Activated B cell treated with CpG ODN at 0.5 μM for 24 hours (primary cell): ENCODE results near the gene MBD6. TPM values are rescaled to one million over a fixed set of nuclear protein-coding genes. Genes with fewer than 3 reads are reported as not detected.
"Not testable (repeated sequence)": the region's sequence is repeated elsewhere in the genome, so short reads cannot be mapped to it uniquely, and the experiment has no call there.

Source experiments
- ATAC-seq: fragments of 200-7000 bp; cut with Tn5 transposase; one replicate; pipeline ENCODE4 v1.10.0; 2021; ENCODE audit warnings: low read depth, mild to moderate bottlenecking, moderate library complexity
- CTCF ChIA-PET: fragments of 350-600 bp; sonication (Branson Sonifier 250); formaldehyde crosslinking; loops from one replicate; lab custom pipeline; 2021; ENCODE audit warnings: antibody characterized with exemption; lab: Charles Lee
- POLR2A ChIA-PET: fragments of 350-600 bp; sonication (Branson Sonifier 250); formaldehyde crosslinking; loops from one replicate; lab custom pipeline; 2021; ENCODE audit warnings: antibody characterized with exemption; lab: Charles Lee
- DNase-seq: peaks from one replicate; pipeline ENCODE4 v3.0.0; 2022
- H3K27ac Mint-ChIP-seq: one replicate; pipeline ENCODE4 v1.8.0; 2020; ENCODE audit warnings: mixed read lengths
- H3K27me3 Mint-ChIP-seq: one replicate; pipeline ENCODE4 v1.8.0; 2021; ENCODE audit warnings: mixed read lengths
- H3K36me3 Mint-ChIP-seq: one replicate; pipeline ENCODE4 v1.8.0; 2021; ENCODE audit warnings: low read depth, mixed read lengths
- H3K4me1 Mint-ChIP-seq: one replicate; pipeline ENCODE4 v1.8.0; 2021; ENCODE audit warnings: mixed read lengths
- H3K4me3 Mint-ChIP-seq: one replicate; pipeline ENCODE4 v1.8.0; 2020; ENCODE audit warnings: mild to moderate bottlenecking, mixed read lengths
- H3K9me3 Mint-ChIP-seq: one replicate; pipeline ENCODE4 v1.8.0; 2020; ENCODE audit warnings: mixed read lengths
- CTCF ChIP-seq: fragments of 200-600 bp; IDR thresholded peaks from one replicate; pipeline ENCODE4 v1.8.0; 2022; ENCODE audit warnings: antibody characterized with exemption, mild to moderate bottlenecking
- intact Hi-C: fragments of 100-400 bp; cut with micrococcal nuclease; formaldehyde crosslinking; loops from one replicate; pipeline ENCODE4 v1.15.1; 2024
- total RNA-seq: library from RNA; stranded (reverse); gene quantifications from 2 replicates; pipeline ENCODE4 v1.2.3, GENCODE V29; 2022

Gene MBD6
- total RNA-seq, 1 donor from 2014 or later = 105 TPM

- TF ChIP-seq CTCF = no peak
- ATAC-seq = no peak
- intact Hi-C loops = loop anchor here (5.0 kb wide), 1 partner anchor 204 kb away; the partner anchor contains the start of gene OS9
- Mint-ChIP-seq H3K36me3 (peaks cover 52% of the 10 kb centered on the region), H3K4me3 (peak overlapping the region; percentile 97), H3K4me1 (peaks cover 34% of the 10 kb centered on the region), H3K9me3 (no peaks in the 10 kb centered on the region), H3K27me3 (no peaks in the 10 kb centered on the region), H3K27ac (peak overlapping the region; percentile 97)
- POLR2A ChIA-PET = interaction anchor here (0.6 to 3.1 kb wide), 6 partner anchors 11 to 426 kb away, joined by 3 to 19 read pairs (median 3); partner anchors contain the start of gene DDIT3
- no peak for DNase-seq
- CTCF ChIA-PET = interaction anchor here (1.8 kb wide), 1 partner anchor 30 kb away, joined by 7 read pairs; the partner anchor contains the start of gene GLI1
Measured at GRCh38 chr12:57488402-57489156, 34.0 kb upstream of the MBD6 start.

- H3K9me3 Mint-ChIP-seq = no peaks in the 10 kb centered on the region
Measured at GRCh38 chr12:57489157-57489641, 33.4 kb upstream of the MBD6 start.

GRCh38 chr12:57490126-57490525 is 32.5 kb upstream of the MBD6 start:
- DNase-seq = no peak
- ChIA-PET CTCF (no interaction called here), POLR2A (interaction anchor here (1.0 to 1.8 kb wide), 4 partner anchors 10 to 31 kb away, joined by 3 to 8 read pairs (median 4); partner anchors contain the start of genes ARHGAP9 and DDIT3)
- ATAC-seq = no peak
- peaks cover 60% of the 10 kb centered on the region for H3K36me3 Mint-ChIP-seq
- no peak overlapping the region for H3K4me3 Mint-ChIP-seq
- intact Hi-C loops = no loop called here
- no peak overlapping the region for H3K27ac Mint-ChIP-seq
- peaks cover 32% of the 10 kb centered on the region for H3K4me1 Mint-ChIP-seq
- TF ChIP-seq CTCF = no peak
- H3K9me3 Mint-ChIP-seq = no peaks in the 10 kb centered on the region
- no peaks in the 10 kb centered on the region for H3K27me3 Mint-ChIP-seq

More at GRCh38 chr12:57489157-57489641, 33.4 kb upstream of the MBD6 start:
- H3K27me3 Mint-ChIP-seq = no peaks in the 10 kb centered on the region
- ChIA-PET POLR2A (interaction anchor here (0.6 to 3.1 kb wide), 4 partner anchors 29 to 426 kb away, joined by 3 to 19 read pairs (median 4); partner anchors contain the start of gene DDIT3), CTCF (interaction anchor here (1.8 kb wide), 1 partner anchor 30 kb away, joined by 7 read pairs; the partner anchor contains the start of gene GLI1)
- no peak for DNase-seq
- peaks cover 32% of the 10 kb centered on the region for H3K4me1 Mint-ChIP-seq
- H3K27ac Mint-ChIP-seq = peak overlapping the region; percentile 97
- TF ChIP-seq CTCF = no peak
- peak overlapping the region; percentile 97 for H3K4me3 Mint-ChIP-seq
- intact Hi-C loops = loop anchor here (5.0 kb wide), 1 partner anchor 203 kb away; the partner anchor contains the start of gene OS9
- H3K36me3 Mint-ChIP-seq = peaks cover 55% of the 10 kb centered on the region
- no peak for ATAC-seq

- CTCF ChIA-PET = no interaction called here
- peaks cover 73% of the 10 kb centered on the region for H3K36me3 Mint-ChIP-seq
- POLR2A ChIA-PET = interaction anchor here (1.0 to 1.7 kb wide), 4 partner anchors 9 to 28 kb away, joined by 3 to 8 read pairs (median 4); partner anchors contain the start of genes ARHGAP9 and DDIT3
- TF ChIP-seq CTCF = no peak
- ATAC-seq (no peak), DNase-seq (no peak)
- H3K4me3 Mint-ChIP-seq = peak overlapping the region; percentile 13
- H3K27ac Mint-ChIP-seq = peak overlapping the region; percentile 42
- H3K4me1 Mint-ChIP-seq = peaks cover 32% of the 10 kb centered on the region
- intact Hi-C loops = no loop called here
- no peaks in the 10 kb centered on the region for H3K27me3 Mint-ChIP-seq
- H3K9me3 Mint-ChIP-seq = no peaks in the 10 kb centered on the region
Measured at GRCh38 chr12:57491393-57492280, 31.0 kb upstream of the MBD6 start.

- H3K27me3 Mint-ChIP-seq, CTCF ChIA-PET, H3K27ac Mint-ChIP-seq, H3K9me3 Mint-ChIP-seq, DNase-seq, intact Hi-C loops, H3K4me1 Mint-ChIP-seq, H3K4me3 Mint-ChIP-seq, ATAC-seq, POLR2A ChIA-PET: not testable (repeated sequence)
- H3K36me3 Mint-ChIP-seq = peaks cover 79% of the 10 kb centered on the region
Measured at GRCh38 chr12:57495051-57495701, 27.4 kb upstream of the MBD6 start.
